ENCODE data around the gene SPC25.

SPC25 gene

DNA sequence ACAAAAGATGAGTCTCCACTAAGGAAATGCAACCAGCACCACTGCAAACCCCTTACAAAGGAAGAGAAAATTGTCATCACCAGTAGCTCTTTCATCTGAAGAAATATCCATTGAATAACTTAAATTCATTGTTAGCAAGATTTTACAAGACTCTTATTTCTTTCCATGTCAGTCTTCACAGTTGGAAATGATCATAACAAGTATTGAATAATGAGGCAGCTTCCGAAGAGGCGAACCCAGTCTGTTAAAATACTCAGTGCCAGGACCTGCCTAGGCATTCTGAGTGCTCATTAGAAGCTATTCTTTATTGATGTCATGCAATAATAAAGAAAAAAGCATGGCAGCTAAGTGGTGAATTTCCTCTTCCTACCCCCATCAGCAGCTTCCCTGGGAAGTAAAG, 54.3 kb downstream of the SPC25 start:
- DNase-seq, result no peak

DNA sequence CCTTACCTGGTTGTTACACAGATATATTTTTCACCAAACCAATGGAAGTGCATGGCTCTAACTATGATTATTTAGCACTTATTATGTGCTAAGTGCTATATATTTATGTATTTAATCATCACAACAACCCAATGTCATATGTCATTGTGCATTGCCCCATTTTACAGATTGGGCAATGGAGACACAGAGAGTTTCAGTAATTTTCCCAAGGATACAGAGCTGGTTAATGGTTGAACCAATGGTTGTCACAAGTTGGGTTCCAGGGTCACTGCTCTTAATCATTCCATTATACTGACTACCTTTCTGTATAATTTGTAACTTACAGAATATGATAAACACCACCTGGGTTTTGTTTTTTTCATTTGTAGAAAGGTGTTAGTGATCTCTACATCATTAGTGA, 58.6 kb downstream of the SPC25 start:
- no peak for DNase-seq

DNA sequence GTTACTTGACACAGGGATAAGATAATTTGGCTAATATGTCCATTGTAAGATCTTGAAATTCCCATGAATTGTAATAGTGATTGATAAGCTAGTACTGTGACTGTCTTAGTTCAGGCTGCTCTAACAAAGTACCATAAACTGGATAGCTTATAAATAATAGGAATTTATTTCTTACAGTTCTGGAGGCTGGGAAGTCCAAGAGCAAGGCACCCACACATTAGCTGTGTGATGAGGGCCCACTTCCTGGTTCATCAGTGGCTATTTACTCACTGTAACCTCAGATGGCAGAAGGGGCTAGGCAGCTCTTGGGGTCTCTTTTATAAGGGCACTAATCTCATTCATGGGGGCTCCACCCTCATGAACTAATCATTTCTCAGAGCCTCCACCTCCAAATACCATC, 59.3 kb downstream of the SPC25 start:
- no peak for DNase-seq

DNA sequence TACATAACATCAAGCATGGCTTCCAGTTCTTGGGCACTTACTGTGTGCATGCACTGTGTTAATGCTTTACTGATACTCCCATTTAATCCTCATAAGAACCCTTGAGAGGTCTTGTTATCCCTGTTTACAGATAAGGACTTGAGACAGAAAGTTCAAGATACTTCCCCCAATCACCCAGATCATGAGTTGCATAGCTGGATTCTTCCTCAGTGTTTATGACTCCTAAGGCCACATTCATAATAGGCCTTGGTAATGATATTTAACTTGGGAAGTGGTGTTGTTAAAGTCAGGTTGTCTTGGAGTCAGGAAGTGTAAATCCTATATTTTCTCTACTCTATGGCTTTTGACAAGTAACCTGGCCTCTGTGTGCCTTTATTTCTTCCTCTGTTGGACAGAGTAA, 65.1 kb downstream of the SPC25 start:
- DNase-seq, result no peak

DNA sequence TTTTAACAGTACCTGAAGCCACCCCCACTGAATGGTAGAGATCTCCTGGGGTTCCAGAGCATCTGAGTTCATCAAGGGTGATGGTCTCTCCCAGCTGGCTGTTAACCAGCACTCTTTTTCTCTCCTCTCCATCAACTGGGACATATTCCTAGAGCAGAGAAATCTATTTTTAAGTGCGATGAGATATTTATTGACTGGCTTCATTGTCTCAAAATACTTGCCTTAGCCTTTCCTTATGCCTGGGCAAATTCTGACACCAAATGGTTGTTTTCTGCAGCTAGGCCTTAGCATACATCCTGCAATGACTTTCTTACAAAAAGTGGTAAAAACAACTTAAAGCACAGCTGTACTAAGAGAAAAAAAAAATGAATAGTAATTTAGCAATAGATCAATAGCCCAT, 68.2 kb downstream of the SPC25 start:
- DNase-seq, result no peak

DNA sequence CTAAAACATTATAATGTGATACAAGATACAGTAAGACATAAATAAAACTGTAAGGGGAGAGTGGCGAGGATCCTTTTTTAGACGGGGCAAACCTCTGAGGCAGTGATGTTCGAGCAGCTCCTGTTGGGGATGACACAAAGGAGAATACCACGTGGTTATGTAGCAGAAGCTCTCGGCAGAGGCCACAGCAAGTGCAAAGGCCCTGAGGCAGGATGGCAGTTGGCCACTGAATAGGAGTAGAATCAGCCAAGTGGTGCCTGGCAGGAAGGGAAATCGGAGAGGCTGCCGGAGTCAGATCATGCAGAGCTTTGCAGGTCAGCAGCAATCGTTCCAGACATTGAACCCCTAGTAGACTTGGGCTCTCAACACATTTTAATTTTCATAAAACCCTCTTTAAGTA, 68.7 kb downstream of the SPC25 start:
- DNase-seq, result no peak

Measured in activated T-cell treated with anti-CD3 and anti-CD28 coated beads, Interleukin-2, amount 50 U/mL, for 1 hour (primary cell).